ENCODE measurements around the gene EXOSC7. TPM values are rescaled to one million over a fixed set of nuclear protein-coding genes. Genes with fewer than 3 reads are reported as not detected.

Gene EXOSC7
- total RNA-seq: 10 to 100 TPM; 16.9 to 44.0 TPM

GRCh38 chr3:44976002-44976815, at the start of gene EXOSC7, which contains the start of gene ZDHHC3:
TSS of gene EXOSC7 (plus strand) at chr3:44976244. CDS start at chr3:44976278, 34 bp downstream.
TSS of gene ZDHHC3 (minus strand) at chr3:44976174. CDS start at chr3:44959436, 16,738 bp downstream.

GRCh38 chr3:45026038-45026437, 50.0 kb downstream of the EXOSC7 start, which contains the start of gene CLEC3B:
TSS of gene CLEC3B (plus strand) at chr3:45026303. CDS start at chr3:45026363, 60 bp downstream.

Small RNA genes within 50 kb of the gene (small RNA-seq; reads per million reads assigned to genes)
- 0 reads per million in 2 donors for gene RNU5B-3P

Other genes starting within 250 kb of the EXOSC7 start
- 1 to 10 TPM; 2.3 to 2.8 TPM for gene ZNF501, start 246.6 kb upstream of the EXOSC7 start, total RNA-seq
- gene KIAA1143, start 214.6 kb upstream of the EXOSC7 start, total RNA-seq: 10 to 100 TPM; 11.4 to 12.0 TPM
- gene KIF15, start 214.4 kb upstream of the EXOSC7 start, total RNA-seq: 1 to 10 TPM; 4.5 to 9.3 TPM
- gene TMEM42, start 114.3 kb upstream of the EXOSC7 start, total RNA-seq: 1 to 10 TPM; 4.7 to 7.9 TPM
- gene TGM4, start 101.6 kb upstream of the EXOSC7 start, total RNA-seq: not detected
- 10 to 100 TPM; 40.6 to 57.6 TPM for gene ZDHHC3, start 70 bp upstream of the EXOSC7 start, total RNA-seq
- gene CLEC3B, start 50.1 kb downstream of the EXOSC7 start, total RNA-seq: not detected
- 10 to 100 TPM in 1 of 2 donors, 1 to 10 TPM in 1; 3.1 to 11.0 TPM for gene CDCP1, start 170.1 kb downstream of the EXOSC7 start, total RNA-seq

All from melanocyte of skin (primary cell).